Measurements from ENCODE around the gene DLG2. TPM values are rescaled to one million over a fixed set of nuclear protein-coding genes. Genes with fewer than 3 reads are reported as not detected.

Gene DLG2
- total RNA-seq, 1 experiment from 2014 or later = 0.17 TPM

- DNase-seq (ENCODE audit: low read depth) = no peak
Observed at GRCh38 chr11:84503503-84503902, 1123.6 kb downstream of the DLG2 start.

- DNase-seq (ENCODE audit: low read depth) = no peak
Observed at GRCh38 chr11:84501750-84502149, 1125.4 kb downstream of the DLG2 start.

- peak; percentile 1 for DNase-seq (ENCODE audit: low read depth)
Observed at GRCh38 chr11:84497981-84498411, 1129.1 kb downstream of the DLG2 start.

GRCh38 chr11:84497181-84497580 lies 1130.0 kb downstream of the DLG2 start:
- no peak for DNase-seq (ENCODE audit: low read depth)

- no peak for DNase-seq (ENCODE audit: low read depth)
Observed at GRCh38 chr11:84496122-84496521, 1131.0 kb downstream of the DLG2 start.

- DNase-seq (ENCODE audit: low read depth) = no peak
Observed at GRCh38 chr11:84480131-84480530, 1147.0 kb downstream of the DLG2 start.

- no peak for DNase-seq (ENCODE audit: low read depth)
Observed at GRCh38 chr11:84476581-84476980, 1150.6 kb downstream of the DLG2 start.

GRCh38 chr11:84471501-84471900 lies 1155.6 kb downstream of the DLG2 start:
- no peak for DNase-seq (ENCODE audit: low read depth)

- DNase-seq (ENCODE audit: low read depth) = no peak
Observed at GRCh38 chr11:84468235-84468634, 1158.9 kb downstream of the DLG2 start.

GRCh38 chr11:84465040-84465439 lies 1162.1 kb downstream of the DLG2 start:
- DNase-seq (ENCODE audit: low read depth) = peak; percentile 41

- no peak for DNase-seq (ENCODE audit: low read depth)
Observed at GRCh38 chr11:84455691-84456090, 1171.5 kb downstream of the DLG2 start.

- no peak for DNase-seq (ENCODE audit: low read depth)
Observed at GRCh38 chr11:84452211-84452610, 1174.9 kb downstream of the DLG2 start.

GRCh38 chr11:84438565-84438964 lies 1188.6 kb downstream of the DLG2 start:
- DNase-seq (ENCODE audit: low read depth) = no peak

- DNase-seq (ENCODE audit: low read depth) = no peak
Observed at GRCh38 chr11:84437071-84437980, 1189.8 kb downstream of the DLG2 start.

- DNase-seq (ENCODE audit: low read depth) = no peak
Observed at GRCh38 chr11:84430661-84431060, 1196.5 kb downstream of the DLG2 start.

GRCh38 chr11:84425673-84426072 lies 1201.5 kb downstream of the DLG2 start:
- DNase-seq (ENCODE audit: low read depth) = no peak

GRCh38 chr11:84420271-84420670 lies 1206.9 kb downstream of the DLG2 start:
- peak; percentile 11 for DNase-seq (ENCODE audit: low read depth)

- no peak for DNase-seq (ENCODE audit: low read depth)
Observed at GRCh38 chr11:84419616-84420015, 1207.5 kb downstream of the DLG2 start.

GRCh38 chr11:84414920-84415319 lies 1212.2 kb downstream of the DLG2 start:
- no peak for DNase-seq (ENCODE audit: low read depth)

GRCh38 chr11:84413549-84413948 lies 1213.6 kb downstream of the DLG2 start:
- no peak for DNase-seq (ENCODE audit: low read depth)

GRCh38 chr11:84412862-84413261 lies 1214.3 kb downstream of the DLG2 start:
- no peak for DNase-seq (ENCODE audit: low read depth)

- DNase-seq (ENCODE audit: low read depth) = no peak
Observed at GRCh38 chr11:84408946-84409411, 1218.2 kb downstream of the DLG2 start.

- DNase-seq (ENCODE audit: low read depth) = no peak
Observed at GRCh38 chr11:84407091-84407490, 1220.1 kb downstream of the DLG2 start.

All from LHCN-M2 (cell line).